OCI-LY1 (cell line): ENCODE results near the gene EYS.

Experiments
- EZH2 ChIP-seq: fragments of 200-600 bp; sonication (generic), shearing (Covaris generic); IDR thresholded peaks from 2 replicates; pipeline ENCODE4 v1.8.0; 2017; ENCODE audit warnings: borderline replicate concordance, mixed run types, mild to moderate bottlenecking, antibody characterized with exemption, low read length, moderate library complexity, mixed read lengths
- TF ChIP-seq, protein P1 (sequence below): fragments of 200-600 bp; sonication (generic), shearing (Covaris generic); IDR thresholded peaks from 2 replicates; pipeline ENCODE4 v1.5.1; 2017; ENCODE audit warnings: mild to moderate bottlenecking, antibody characterized with exemption, low read length, moderate library complexity, mixed read lengths

DNA sequence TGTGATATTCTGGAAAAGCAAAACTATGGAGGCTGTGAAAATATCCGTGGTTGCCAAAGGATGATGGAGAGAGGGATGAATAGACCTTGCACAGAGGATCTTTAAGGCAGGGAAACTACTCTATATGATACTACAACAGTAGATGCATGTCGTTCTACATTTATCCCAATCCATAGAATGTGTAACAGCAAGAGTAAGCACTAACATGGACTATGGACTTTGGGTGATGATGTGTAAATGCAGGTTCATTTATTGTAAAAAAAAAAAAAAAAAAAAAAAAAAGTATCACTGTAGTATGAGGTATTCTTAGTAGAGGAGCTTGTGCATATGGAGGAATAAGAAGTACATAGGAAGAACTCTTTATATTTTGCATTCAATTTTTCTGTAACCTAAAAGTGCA is 1563.9 kb downstream of the EYS start:
- TF ChIP-seq EZH2 = no peak
- TF ChIP-seq, protein P1, sequence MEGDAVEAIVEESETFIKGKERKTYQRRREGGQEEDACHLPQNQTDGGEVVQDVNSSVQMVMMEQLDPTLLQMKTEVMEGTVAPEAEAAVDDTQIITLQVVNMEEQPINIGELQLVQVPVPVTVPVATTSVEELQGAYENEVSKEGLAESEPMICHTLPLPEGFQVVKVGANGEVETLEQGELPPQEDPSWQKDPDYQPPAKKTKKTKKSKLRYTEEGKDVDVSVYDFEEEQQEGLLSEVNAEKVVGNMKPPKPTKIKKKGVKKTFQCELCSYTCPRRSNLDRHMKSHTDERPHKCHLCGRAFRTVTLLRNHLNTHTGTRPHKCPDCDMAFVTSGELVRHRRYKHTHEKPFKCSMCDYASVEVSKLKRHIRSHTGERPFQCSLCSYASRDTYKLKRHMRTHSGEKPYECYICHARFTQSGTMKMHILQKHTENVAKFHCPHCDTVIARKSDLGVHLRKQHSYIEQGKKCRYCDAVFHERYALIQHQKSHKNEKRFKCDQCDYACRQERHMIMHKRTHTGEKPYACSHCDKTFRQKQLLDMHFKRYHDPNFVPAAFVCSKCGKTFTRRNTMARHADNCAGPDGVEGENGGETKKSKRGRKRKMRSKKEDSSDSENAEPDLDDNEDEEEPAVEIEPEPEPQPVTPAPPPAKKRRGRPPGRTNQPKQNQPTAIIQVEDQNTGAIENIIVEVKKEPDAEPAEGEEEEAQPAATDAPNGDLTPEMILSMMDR = no peak
